Esophagus muscularis mucosa (tissue), 4 donors: ENCODE results near the gene PDCD1. TPM values are rescaled to one million over a fixed set of nuclear protein-coding genes. Genes with fewer than 3 reads are reported as not detected.

Experiments used
- DNase-seq: peaks from one replicate; pipeline ENCODE4 v3.0.0-alpha.2; 2017; ENCODE audit errors: extremely low spot score
- H3K27ac ChIP-seq, 4 donors: fragments of 200-600 bp; sonication (generic); replicated peaks in 1 of 4; 1 replicate in 3 of 4; 2 replicates in 1 of 4; pipeline ENCODE4 v1.5.1; 2016 to 2019; ENCODE audit warnings: mild to moderate bottlenecking in 1 of 4
- H3K27me3 ChIP-seq, 4 donors: fragments of 200-600 bp; sonication (generic); one replicate each; pipeline versions ENCODE4 v1.5.1 to v1.6.0; 2016 to 2019
- H3K36me3 ChIP-seq, 4 donors: fragments of 200-600 bp; sonication (generic); one replicate each; pipeline ENCODE4 v1.5.1; 2016 to 2019
- H3K4me1 ChIP-seq, 4 donors: fragments of 200-600 bp; sonication (generic); one replicate each; pipeline ENCODE4 v1.5.1; 2016 to 2019
- H3K4me3 ChIP-seq, 4 donors: fragments of 200-600 bp; sonication (generic); 1 replicate in 2 of 4; 2 replicates in 2 of 4; pipeline ENCODE4 v1.5.1; 2016 to 2019; ENCODE audit warnings: mild to moderate bottlenecking in 4 of 4, moderate library complexity in 1 of 4
- H3K9me3 ChIP-seq, 4 donors: fragments of 200-600 bp; sonication (generic); 1 replicate in 3 of 4; 2 replicates in 1 of 4; pipeline ENCODE4 v1.5.1; 2016 to 2019
- CTCF ChIP-seq, 3 experiments: fragments of 200-600 bp in 2 of 3; fragments of 450-650 bp in 1 of 3; sonication (generic) in 2 of 3; IDR thresholded peaks; one replicate each; pipeline ENCODE4 v1.5.1; 2017 to 2019; ENCODE audit warnings: antibody characterized with exemption in 3 of 3, mild to moderate bottlenecking in 2 of 3, moderate library complexity in 1 of 3
- EP300 ChIP-seq: sonication (generic); formaldehyde crosslinking; IDR thresholded peaks from one replicate; pipeline ENCODE4 v1.6.1; 2017; ENCODE audit warnings: antibody characterized with exemption
- POLR2A ChIP-seq: fragments of 450-650 bp; IDR thresholded peaks from one replicate; pipeline ENCODE4 v1.6.1; 2017; ENCODE audit warnings: antibody characterized with exemption, moderate library complexity, mild to moderate bottlenecking, low read depth
- POLR2AphosphoS5 ChIP-seq, 2 donors: sonication (generic); formaldehyde crosslinking; IDR thresholded peaks; one replicate each; pipeline ENCODE4 v1.6.1; 2017; ENCODE audit warnings: antibody characterized with exemption in 2 of 2
- WGBS: methylation state at CpG from one replicate; pipeline ENCODE4 v1.1.5; 2018; 5-methylcytosine and 5-hydroxymethylcytosine counted together
- intact Hi-C: fragments of 100-400 bp; cut with DNase I; formaldehyde crosslinking; loops from one replicate; pipeline ENCODE4 v1.15.1; 2023
- total RNA-seq, 4 donors: library from RNA; depleted of rRNA; stranded (reverse); fragments of >200 nt; gene quantifications; one replicate each; pipeline versions ENCODE4 v1.1.0 to v1.2.1, GENCODE V29; 2016

The PDCD1 gene
- total RNA-seq, 4 donors from 2014 or later: 0.11 to 2.5 (median 1.2) TPM

GRCh38 chr2:241817126-241817820 lies 41.4 kb downstream of the PDCD1 start:
- Histone ChIP-seq H3K36me3 (no peaks in the 10 kb centered on the region), H3K27ac (no peak overlapping the region), H3K27me3 (peaks cover 0 to 74% (median 0%) of the 10 kb centered on the region in 4 donors), H3K9me3 (no peaks in the 10 kb centered on the region), H3K4me3 (no peak overlapping the region), H3K4me1 (peaks cover 0 to 12% (median 0%) of the 10 kb centered on the region in 4 donors)
- intact Hi-C loops: no loop called here
- DNase-seq: no peak
- TF ChIP-seq POLR2AphosphoS5 (IDR thresholded peaks at IDR 0.05): no peak
- 49% methylated on average over 16 of the region's 16 CpGs for WGBS

GRCh38 chr2:241816431-241817121 lies 42.1 kb downstream of the PDCD1 start:
- 76% methylated on average over 18 of the region's 33 CpGs for WGBS
- H3K4me1 ChIP-seq: peaks cover 0 to 7% (median 0%) of the 10 kb centered on the region in 4 donors
- H3K27ac ChIP-seq: no peak overlapping the region
- H3K9me3 ChIP-seq: no peaks in the 10 kb centered on the region
- no peaks in the 10 kb centered on the region for H3K36me3 ChIP-seq
- no peak for TF ChIP-seq EP300
- no peak overlapping the region for H3K4me3 ChIP-seq
- intact Hi-C loops: no loop called here
- H3K27me3 ChIP-seq: peaks cover 0 to 74% (median 0%) of the 10 kb centered on the region in 4 donors
- no peak for DNase-seq

GRCh38 chr2:241815477-241816430 lies 42.9 kb downstream of the PDCD1 start:
- intact Hi-C loops: no loop called here
- WGBS: 85% methylated on average over 8 of the region's 48 CpGs
- no peak for TF ChIP-seq CTCF (IDR thresholded peaks at IDR 0.05)
- TF ChIP-seq POLR2AphosphoS5 (IDR thresholded peaks at IDR 0.05): no peak
- TF ChIP-seq POLR2A: no peak
- no peak for TF ChIP-seq EP300
- no peak for DNase-seq
- no peak overlapping the region for H3K27ac ChIP-seq
- H3K36me3 ChIP-seq: no peaks in the 10 kb centered on the region
- H3K9me3 ChIP-seq: no peaks in the 10 kb centered on the region
- peaks cover 0 to 13% (median 0%) of the 10 kb centered on the region in 4 donors for H3K4me1 ChIP-seq
- peaks cover 0 to 68% (median 0%) of the 10 kb centered on the region in 4 donors for H3K27me3 ChIP-seq
- no peak overlapping the region for H3K4me3 ChIP-seq

GRCh38 chr2:241814643-241815476 lies 43.8 kb downstream of the PDCD1 start:
- Histone ChIP-seq H3K27ac (no peak overlapping the region), H3K4me1 (peaks cover 0 to 19% (median 0%) of the 10 kb centered on the region in 4 donors), H3K9me3 (no peaks in the 10 kb centered on the region), H3K27me3 (peaks cover 0 to 60% (median 0%) of the 10 kb centered on the region in 4 donors), H3K36me3 (no peaks in the 10 kb centered on the region), H3K4me3 (no peak overlapping the region)
- TF ChIP-seq POLR2AphosphoS5 (IDR thresholded peaks at IDR 0.05): no peak
- TF ChIP-seq EP300: no peak
- no peak for TF ChIP-seq CTCF (IDR thresholded peaks at IDR 0.05)
- no peak for TF ChIP-seq POLR2A
- no peak for DNase-seq
- WGBS: 92% methylated on average over 31 of the region's 52 CpGs
- intact Hi-C loops: no loop called here

- H3K36me3 ChIP-seq: no peaks in the 10 kb centered on the region
- peaks cover 0 to 60% (median 0%) of the 10 kb centered on the region in 4 donors for H3K27me3 ChIP-seq
- peaks cover 0 to 20% (median 0%) of the 10 kb centered on the region in 4 donors for H3K4me1 ChIP-seq
- H3K4me3 ChIP-seq: no peak overlapping the region
- 89% methylated on average over 3 of the region's 17 CpGs for WGBS
- no peak for DNase-seq
- TF ChIP-seq EP300 (no peak), POLR2AphosphoS5 (IDR thresholded peaks at IDR 0.05) (no peak), CTCF (IDR thresholded peaks at IDR 0.05) (no peak), POLR2A (no peak)
- H3K9me3 ChIP-seq: no peaks in the 10 kb centered on the region
- intact Hi-C loops: no loop called here
- H3K27ac ChIP-seq: no peak overlapping the region
Observed at GRCh38 chr2:241814393-241814642, 44.4 kb downstream of the PDCD1 start.
